SK-N-SH (cell line): ENCODE results near the gene NANOS2.

Source experiments
- CTCF ChIP-seq: fragments of 200-600 bp; sonication (generic); IDR thresholded peaks from 2 replicates; pipeline ENCODE4 v1.6.1; 2017; ENCODE audit warnings: antibody characterized with exemption, mild to moderate bottlenecking, moderate library complexity
- EP300 ChIP-seq, 2 experiments: IDR thresholded peaks; 2 replicates each; pipeline versions ENCODE4 v1.4.0 to v1.6.1; 2012; ENCODE audit warnings: borderline replicate concordance in 1 of 2, low read depth in 1 of 2, low read length in 1 of 2
- NFIC ChIP-seq: IDR thresholded peaks from 2 replicates; pipeline ENCODE4 v1.4.0; 2012; ENCODE audit warnings: borderline replicate concordance
- REST ChIP-seq: IDR thresholded peaks from 2 replicates; pipeline ENCODE4 v1.6.1; 2012; ENCODE audit warnings: mild to moderate bottlenecking, low read depth, low read length, moderate library complexity
- RFX5 ChIP-seq: IDR thresholded peaks from 2 replicates; pipeline ENCODE4 v1.6.1; 2012; ENCODE audit warnings: mild to moderate bottlenecking, improper control_type of control experiment, low read length
- SMC3 ChIP-seq: IDR thresholded peaks from 2 replicates; pipeline ENCODE4 v1.6.1; 2012; ENCODE audit warnings: low read depth, low read length, improper control_type of control experiment
- TEAD4 ChIP-seq: IDR thresholded peaks from 2 replicates; pipeline ENCODE4 v1.4.0; 2012; ENCODE audit warnings: mild to moderate bottlenecking, borderline replicate concordance; ENCODE audit not compliant: insufficient read depth
- USF2 ChIP-seq: fragments of 150-350 bp; IDR thresholded peaks from 2 replicates; pipeline ENCODE4 v1.6.1; 2017; ENCODE audit warnings: antibody characterized with exemption, low read length, low read depth, borderline replicate concordance

- TF ChIP-seq CTCF (no peak), USF2 (no peak), NFIC (no peak), TEAD4 (no peak), EP300 (IDR thresholded peaks at IDR 0.05; ENCODE audit: borderline replicate concordance in 1 of 2, low read depth in 1 of 2, low read length in 1 of 2) (no peak), REST (no peak), SMC3 (no peak), RFX5 (no peak)
Measured at GRCh38 chr19:45884682-45885555, 29.7 kb downstream of the NANOS2 start.
